Smooth muscle cell (in vitro differentiated cells): ENCODE measurements around the gene SPATA20. TPM values are rescaled to one million over a fixed set of nuclear protein-coding genes. Genes with fewer than 3 reads are reported as not detected.

ENCODE experiments used
- DNase-seq: peaks from one replicate; lab custom pipeline; 2025; ENCODE audit not compliant: unreplicated experiment; lab: John Stamatoyannopoulos, UW
- H2AFZ ChIP-seq: fragments of 200-600 bp; sonication (generic); 2 replicates; pipeline ENCODE4 v1.6.0; 2016; ENCODE audit warnings: antibody characterized with exemption, low read depth, mild to moderate bottlenecking
- H3F3A ChIP-seq: fragments of 200-600 bp; sonication (generic); 2 replicates; pipeline ENCODE4 v1.6.0; 2017; ENCODE audit warnings: antibody characterized with exemption, low read depth
- H3K27ac ChIP-seq: fragments of 200-600 bp; sonication (generic); 2 replicates; pipeline ENCODE4 v1.5.1; 2016; ENCODE audit warnings: low read depth, mild to moderate bottlenecking
- H3K27me3 ChIP-seq: fragments of 200-600 bp; sonication (generic); 2 replicates; pipeline ENCODE4 v1.6.1; 2016; ENCODE audit warnings: low read depth, mild to moderate bottlenecking
- H3K36me3 ChIP-seq: fragments of 200-600 bp; sonication (generic); 2 replicates; pipeline ENCODE4 v1.5.1; 2016; ENCODE audit warnings: low read depth
- H3K4me1 ChIP-seq: fragments of 200-600 bp; sonication (generic); 2 replicates; pipeline ENCODE4 v1.5.1; 2016; ENCODE audit warnings: low read depth
- H3K4me2 ChIP-seq: fragments of 200-600 bp; sonication (generic); 2 replicates; pipeline ENCODE4 v1.6.0; 2016; ENCODE audit warnings: mild to moderate bottlenecking
- H3K4me3 ChIP-seq: fragments of 200-600 bp; sonication (generic); 2 replicates; pipeline ENCODE4 v1.5.1; 2016; ENCODE audit warnings: mild to moderate bottlenecking
- H3K79me2 ChIP-seq: fragments of 200-600 bp; sonication (generic); 2 replicates; pipeline ENCODE4 v1.6.0; 2016; ENCODE audit warnings: low read depth, mild to moderate bottlenecking
- H3K9ac ChIP-seq: fragments of 200-600 bp; sonication (generic); 2 replicates; pipeline ENCODE4 v1.6.0; 2016; ENCODE audit warnings: low read depth
- H3K9me3 ChIP-seq: fragments of 200-600 bp; sonication (generic); replicated peaks from 2 replicates; pipeline ENCODE4 v1.5.1; 2016; ENCODE audit warnings: low read depth
- H4K20me1 ChIP-seq: fragments of 200-600 bp; sonication (generic); 2 replicates; pipeline ENCODE4 v1.6.0; 2016; ENCODE audit warnings: low read depth
- WGBS: methylation state at CpG from one replicate; pipeline ENCODE4 v1.1.7; 2016; ENCODE audit warnings: low lambda C conversion rate; 5-methylcytosine and 5-hydroxymethylcytosine counted together
- polyA plus RNA-seq: library from polyadenylated mRNA; unstranded; fragments of >200 nt; fragmentation: Nextera tagmentation; extraction: Ambion mirVana; gene quantifications from 2 replicates; pipeline ENCODE4 v1.2.1, GENCODE V29; 2016
- total RNA-seq: library from RNA; depleted of rRNA; stranded (reverse); fragments of >200 nt; gene quantifications from 2 replicates; pipeline ENCODE4 v1.2.3, GENCODE V29; 2014
- TF ChIP-seq, protein P1 (sequence below): fragments of 200-600 bp; sonication (generic); IDR thresholded peaks from 2 replicates; pipeline ENCODE4 v1.5.1; 2017; ENCODE audit warnings: borderline replicate concordance, mild to moderate bottlenecking, antibody characterized with exemption; ENCODE audit not compliant: insufficient read depth, poor library complexity, severe bottlenecking

The SPATA20 gene
- total and polyA plus RNA-seq, 2 experiments from 2014 or later: 61.0 to 62.7 TPM

- Histone ChIP-seq H3K79me2 (no peaks in the 10 kb centered on the region), H3K27ac (no peak overlapping the region), H3K9me3 (no peaks in the 10 kb centered on the region), H3F3A (no peaks in the 10 kb centered on the region), H3K9ac (no peak overlapping the region), H3K4me3 (no peak overlapping the region), H2AFZ (no peak overlapping the region), H3K4me2 (no peak overlapping the region), H3K36me3 (no peaks in the 10 kb centered on the region), H3K4me1 (peaks cover 6% of the 10 kb centered on the region), H3K27me3 (no peaks in the 10 kb centered on the region), H4K20me1 (no peaks in the 10 kb centered on the region)
- WGBS: 91% methylated on average over 19 of the region's 19 CpGs
- DNase-seq: no peak
- TF ChIP-seq, protein P1, sequence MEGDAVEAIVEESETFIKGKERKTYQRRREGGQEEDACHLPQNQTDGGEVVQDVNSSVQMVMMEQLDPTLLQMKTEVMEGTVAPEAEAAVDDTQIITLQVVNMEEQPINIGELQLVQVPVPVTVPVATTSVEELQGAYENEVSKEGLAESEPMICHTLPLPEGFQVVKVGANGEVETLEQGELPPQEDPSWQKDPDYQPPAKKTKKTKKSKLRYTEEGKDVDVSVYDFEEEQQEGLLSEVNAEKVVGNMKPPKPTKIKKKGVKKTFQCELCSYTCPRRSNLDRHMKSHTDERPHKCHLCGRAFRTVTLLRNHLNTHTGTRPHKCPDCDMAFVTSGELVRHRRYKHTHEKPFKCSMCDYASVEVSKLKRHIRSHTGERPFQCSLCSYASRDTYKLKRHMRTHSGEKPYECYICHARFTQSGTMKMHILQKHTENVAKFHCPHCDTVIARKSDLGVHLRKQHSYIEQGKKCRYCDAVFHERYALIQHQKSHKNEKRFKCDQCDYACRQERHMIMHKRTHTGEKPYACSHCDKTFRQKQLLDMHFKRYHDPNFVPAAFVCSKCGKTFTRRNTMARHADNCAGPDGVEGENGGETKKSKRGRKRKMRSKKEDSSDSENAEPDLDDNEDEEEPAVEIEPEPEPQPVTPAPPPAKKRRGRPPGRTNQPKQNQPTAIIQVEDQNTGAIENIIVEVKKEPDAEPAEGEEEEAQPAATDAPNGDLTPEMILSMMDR: no peak
Measured at GRCh38 chr17:50549256-50549941, 2.4 kb downstream of the SPATA20 start.

DNA sequence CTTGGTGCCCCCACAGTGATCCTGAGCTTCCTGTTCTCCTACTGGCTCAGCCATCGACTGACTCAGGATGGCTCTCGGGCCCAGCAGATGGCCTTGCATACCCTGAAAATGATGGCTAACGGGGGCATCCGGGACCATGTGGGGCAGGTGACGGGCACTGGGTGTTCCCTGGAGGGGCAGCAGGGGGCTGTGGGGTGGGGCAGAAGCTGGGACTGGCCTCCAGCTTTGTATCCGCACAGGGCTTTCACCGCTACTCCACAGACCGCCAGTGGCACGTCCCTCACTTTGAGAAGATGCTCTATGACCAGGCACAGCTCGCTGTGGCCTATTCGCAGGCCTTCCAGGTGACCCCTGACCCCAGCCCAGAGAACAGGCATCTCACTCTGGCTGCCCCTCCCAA lies 3.0 kb downstream of the SPATA20 start:
- H3K36me3 ChIP-seq: no peaks in the 10 kb centered on the region
- H3K27me3 ChIP-seq: no peaks in the 10 kb centered on the region
- no peak overlapping the region for H3K4me2 ChIP-seq
- H3K9me3 ChIP-seq: no peaks in the 10 kb centered on the region
- H3K79me2 ChIP-seq: no peaks in the 10 kb centered on the region
- no peak for DNase-seq
- no peaks in the 10 kb centered on the region for H3F3A ChIP-seq
- no peak overlapping the region for H3K4me3 ChIP-seq
- H3K4me1 ChIP-seq: peaks cover 6% of the 10 kb centered on the region
- TF ChIP-seq, protein P1: no peak
- no peaks in the 10 kb centered on the region for H4K20me1 ChIP-seq
- H3K27ac ChIP-seq: no peak overlapping the region
- H3K9ac ChIP-seq: no peak overlapping the region
- whole genome bisulfite sequencing: 97% methylated on average over 11 of the region's 11 CpGs
- H2AFZ ChIP-seq: no peak overlapping the region

GRCh38 chr17:50550661-50551432 lies 3.9 kb downstream of the SPATA20 start:
- Histone ChIP-seq H3K4me1 (peaks cover 6% of the 10 kb centered on the region), H3K9me3 (no peaks in the 10 kb centered on the region), H3K9ac (no peak overlapping the region), H4K20me1 (no peaks in the 10 kb centered on the region), H2AFZ (no peak overlapping the region), H3K27ac (no peak overlapping the region), H3K79me2 (no peaks in the 10 kb centered on the region), H3F3A (no peaks in the 10 kb centered on the region), H3K4me3 (no peak overlapping the region), H3K27me3 (no peaks in the 10 kb centered on the region), H3K36me3 (no peaks in the 10 kb centered on the region), H3K4me2 (no peak overlapping the region)
- peak; percentile 19 for DNase-seq
- TF ChIP-seq, protein P1: peak; percentile 75
- 55% methylated on average over 32 of the region's 32 CpGs for WGBS

DNA sequence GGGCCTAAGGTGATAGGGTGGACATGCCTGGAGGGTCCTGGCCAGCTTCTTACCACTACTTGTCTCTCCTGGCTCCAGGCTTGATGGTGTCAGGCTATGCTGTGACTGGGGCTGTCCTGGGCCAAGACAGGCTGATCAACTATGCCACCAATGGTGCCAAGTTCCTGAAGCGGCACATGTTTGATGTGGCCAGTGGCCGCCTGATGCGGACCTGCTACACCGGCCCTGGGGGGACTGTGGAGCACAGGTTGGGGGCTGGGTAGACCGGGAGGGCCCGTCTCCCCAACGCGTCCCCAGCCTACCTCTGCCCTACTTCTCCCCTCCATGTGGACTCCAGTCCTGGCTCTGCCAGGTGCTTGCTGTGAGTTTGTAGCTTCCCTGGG lies 4.5 kb downstream of the SPATA20 start:
- H3K9ac ChIP-seq: no peak overlapping the region
- no peaks in the 10 kb centered on the region for H3K27me3 ChIP-seq
- 100% methylated on average over 5 of the region's 8 CpGs for WGBS
- TF ChIP-seq, protein P1: no peak
- no peak overlapping the region for H3K27ac ChIP-seq
- H3K9me3 ChIP-seq: no peaks in the 10 kb centered on the region
- peaks cover 6% of the 10 kb centered on the region for H3K4me1 ChIP-seq
- H2AFZ ChIP-seq: no peak overlapping the region
- DNase-seq: no peak
- H3K4me3 ChIP-seq: no peak overlapping the region
- H3F3A ChIP-seq: no peaks in the 10 kb centered on the region
- no peak overlapping the region for H3K4me2 ChIP-seq
- H3K79me2 ChIP-seq: no peaks in the 10 kb centered on the region
- no peaks in the 10 kb centered on the region for H3K36me3 ChIP-seq
- H4K20me1 ChIP-seq: no peaks in the 10 kb centered on the region
